ENCODE data around the gene RBM4B. TPM values are rescaled to one million over a fixed set of nuclear protein-coding genes. Genes with fewer than 3 reads are reported as not detected.

The RBM4B gene
- total RNA-seq, 2 experiments from 2014 or later: 10.7 to 13.1 TPM

- ChIA-PET POLR2A (interaction anchor here (0.6 to 27.4 kb wide), 4 partner anchors 3 to 153 kb away, joined by 3 to 558 read pairs (median 280); partner anchors contain the start of genes RBM14 and RBM4), CTCF (no interaction called here)
- Mint-ChIP-seq H3K9me3 (no peaks in the 10 kb centered on the region), H3K27ac (no peak overlapping the region), H3K4me3 (no peak overlapping the region), H3K4me1 (ENCODE audit: low read depth) (peaks cover 48% of the 10 kb centered on the region), H3K36me3 (ENCODE audit: low read depth) (peaks cover 85% of the 10 kb centered on the region), H3K27me3 (no peaks in the 10 kb centered on the region)
- TF ChIP-seq CTCF (IDR thresholded peaks at IDR 0.05): no peak
- ATAC-seq (no peak), DNase-seq (no peak)
- intact Hi-C loops (cut with micrococcal nuclease): no loop called here
Observed at GRCh38 chr11:66626382-66626781, 51.3 kb downstream of the RBM4B start.

DNA sequence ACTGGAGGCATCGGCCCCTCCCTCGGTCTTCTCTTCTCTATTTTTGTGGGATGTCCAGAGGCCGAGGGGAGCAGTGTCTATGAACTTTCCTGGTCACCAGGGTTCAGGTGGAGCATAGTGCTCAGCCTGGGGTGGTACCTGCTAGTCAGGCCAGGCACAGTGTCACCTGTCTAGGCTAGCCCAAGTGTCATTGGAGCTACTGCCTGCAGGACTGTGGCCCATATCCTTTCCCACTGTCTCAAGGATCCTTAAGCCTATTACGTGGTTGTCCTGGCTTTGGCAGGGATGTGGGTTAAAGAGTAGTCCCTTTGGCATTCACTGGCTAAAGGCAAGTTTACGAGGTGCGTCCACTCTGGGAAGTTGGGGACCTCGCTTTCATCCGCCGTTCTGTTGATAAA is 51.9 kb downstream of the RBM4B start:
- intact Hi-C loops (cut with micrococcal nuclease): no loop called here
- DNase-seq (no peak), ATAC-seq (no peak)
- H3K4me1 Mint-ChIP-seq (ENCODE audit: low read depth): peaks cover 53% of the 10 kb centered on the region
- ChIA-PET CTCF (no interaction called here), POLR2A (interaction anchor here (0.6 to 27.4 kb wide), 4 partner anchors 2 to 152 kb away, joined by 3 to 558 read pairs (median 280); partner anchors contain the start of genes RBM14 and RBM4)
- no peaks in the 10 kb centered on the region for H3K27me3 Mint-ChIP-seq
- H3K4me3 Mint-ChIP-seq: no peak overlapping the region
- no peak for TF ChIP-seq CTCF (IDR thresholded peaks at IDR 0.05)
- no peaks in the 10 kb centered on the region for H3K9me3 Mint-ChIP-seq
- H3K27ac Mint-ChIP-seq: no peak overlapping the region
- H3K36me3 Mint-ChIP-seq (ENCODE audit: low read depth): peaks cover 90% of the 10 kb centered on the region

GRCh38 chr11:66625041-66625751 is 52.5 kb downstream of the RBM4B start:
- Mint-ChIP-seq H3K9me3 (no peaks in the 10 kb centered on the region), H3K27me3 (no peaks in the 10 kb centered on the region), H3K4me3 (no peak overlapping the region), H3K36me3 (ENCODE audit: low read depth) (peaks cover 92% of the 10 kb centered on the region), H3K27ac (no peak overlapping the region), H3K4me1 (ENCODE audit: low read depth) (peaks cover 58% of the 10 kb centered on the region)
- no peak for TF ChIP-seq CTCF (IDR thresholded peaks at IDR 0.05)
- no peak for DNase-seq
- ATAC-seq: no peak
- ChIA-PET CTCF (no interaction called here), POLR2A (interaction anchor here (0.7 to 27.4 kb wide), 6 partner anchors 1 to 141 kb away, joined by 3 to 558 read pairs (median 6); partner anchors contain the start of genes RBM14 and RBM4)
- intact Hi-C loops (cut with micrococcal nuclease): no loop called here

DNA sequence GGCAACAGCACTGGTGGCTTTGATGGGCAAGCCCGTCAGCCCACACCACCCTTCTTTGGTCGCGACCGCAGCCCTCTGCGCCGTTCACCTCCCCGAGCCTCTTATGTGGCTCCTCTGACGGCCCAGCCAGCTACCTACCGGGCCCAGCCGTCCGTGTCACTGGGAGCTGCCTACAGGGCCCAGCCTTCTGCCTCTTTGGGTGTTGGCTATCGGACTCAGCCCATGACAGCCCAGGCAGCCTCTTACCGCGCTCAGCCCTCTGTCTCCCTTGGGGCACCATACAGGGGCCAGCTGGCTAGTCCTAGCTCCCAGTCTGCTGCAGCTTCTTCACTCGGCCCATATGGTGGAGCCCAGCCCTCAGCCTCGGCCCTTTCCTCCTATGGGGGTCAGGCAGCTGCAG is 53.2 kb downstream of the RBM4B start:
- Mint-ChIP-seq H3K27me3 (no peaks in the 10 kb centered on the region), H3K4me3 (no peak overlapping the region), H3K36me3 (ENCODE audit: low read depth) (peaks cover 91% of the 10 kb centered on the region), H3K4me1 (ENCODE audit: low read depth) (peaks cover 62% of the 10 kb centered on the region), H3K27ac (no peak overlapping the region), H3K9me3 (peaks cover 1% of the 10 kb centered on the region)
- intact Hi-C loops (cut with micrococcal nuclease): no loop called here
- ChIA-PET POLR2A (interaction anchor here (0.8 to 27.4 kb wide), 8 partner anchors 1 to 56 kb away, joined by 3 to 558 read pairs (median 5); partner anchors contain the start of genes CTSF, RBM14 and RBM4), CTCF (interaction anchor here (1.0 to 1.4 kb wide), 2 partner anchors 25 to 45 kb away, joined by 3 read pairs; no protein-coding TSS in a partner anchor)
- no peak for TF ChIP-seq CTCF (IDR thresholded peaks at IDR 0.05)
- ATAC-seq: no peak
- no peak for DNase-seq

DNA sequence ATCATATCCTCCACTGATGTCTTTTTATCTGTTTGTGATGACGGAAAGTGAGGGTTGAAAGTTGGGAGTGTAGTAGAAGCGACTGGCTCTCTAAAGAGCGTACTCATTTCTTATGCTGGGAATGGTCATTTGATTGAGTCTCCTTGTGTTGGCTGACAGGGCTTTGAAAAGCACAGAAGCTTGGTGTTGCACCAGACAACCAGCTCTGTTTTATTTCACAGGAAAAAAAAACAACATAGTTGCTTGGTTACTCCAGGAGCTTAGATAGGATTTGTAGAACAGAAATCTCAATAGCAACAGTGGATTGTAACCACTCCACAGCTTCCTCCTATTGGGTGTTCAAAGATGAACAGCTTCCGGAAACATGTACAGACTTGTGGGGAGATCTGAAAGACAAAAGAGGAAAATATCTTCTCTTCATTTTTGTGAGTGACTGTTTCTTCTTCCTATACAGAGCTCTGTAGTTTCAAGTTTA is 58.6 kb downstream of the RBM4B start:
- Mint-ChIP-seq H3K4me1 (ENCODE audit: low read depth) (peaks cover 58% of the 10 kb centered on the region), H3K36me3 (ENCODE audit: low read depth) (peaks cover 80% of the 10 kb centered on the region)
- TF ChIP-seq CTCF (IDR thresholded peaks at IDR 0.05): no peak

More for the DNA sequence above, 58.6 kb downstream of the RBM4B start:
- H3K9me3 Mint-ChIP-seq: peaks cover 1% of the 10 kb centered on the region
- H3K27ac Mint-ChIP-seq: peak overlapping the region; percentile 98
- ChIA-PET POLR2A (interaction anchor here (1.0 to 16.1 kb wide), 6 partner anchors 19 to 74 kb away, joined by 3 to 558 read pairs (median 4); partner anchors contain the start of genes RBM4 and RBM4B), CTCF (interaction anchor here (1.7 to 2.1 kb wide), 2 partner anchors 19 to 59 kb away, joined by 7 to 8 read pairs; partner anchors contain the start of genes RBM4 and RBM4B)
- ATAC-seq (peak; percentile 11), DNase-seq (peak; percentile 24)
- intact Hi-C loops (cut with micrococcal nuclease): loop anchor here (2.0 to 5.0 kb wide), 2 partner anchors 20 to 42 kb away; partner anchors contain the start of gene RBM4
- no peaks in the 10 kb centered on the region for H3K27me3 Mint-ChIP-seq
- H3K4me3 Mint-ChIP-seq: peak overlapping the region; percentile 93
